ENCODE data around the gene SETBP1.

GRCh38 chr18:45110577-45111501 is 430.2 kb downstream of the SETBP1 start:
- TF ChIP-seq POLR2A (IDR thresholded peaks at IDR 0.05) (no peak), CTCF (IDR thresholded peaks at IDR 0.05) (no peak), POLR2AphosphoS5 (IDR thresholded peaks at IDR 0.05) (peak in 2 of 3 donors; percentile 17 to 18)
